Activated CD8-positive, alpha-beta memory T cell treated with anti-CD3 and anti-CD28 coated beads, Interleukin-2, amount 50 U/mL, for 4 hours (primary cell): ENCODE data around the gene GPBAR1.

ENCODE experiments used
- DNase-seq: peaks from one replicate; pipeline ENCODE4 v3.0.0-alpha.2; 2020

Gene GPBAR1

DNA sequence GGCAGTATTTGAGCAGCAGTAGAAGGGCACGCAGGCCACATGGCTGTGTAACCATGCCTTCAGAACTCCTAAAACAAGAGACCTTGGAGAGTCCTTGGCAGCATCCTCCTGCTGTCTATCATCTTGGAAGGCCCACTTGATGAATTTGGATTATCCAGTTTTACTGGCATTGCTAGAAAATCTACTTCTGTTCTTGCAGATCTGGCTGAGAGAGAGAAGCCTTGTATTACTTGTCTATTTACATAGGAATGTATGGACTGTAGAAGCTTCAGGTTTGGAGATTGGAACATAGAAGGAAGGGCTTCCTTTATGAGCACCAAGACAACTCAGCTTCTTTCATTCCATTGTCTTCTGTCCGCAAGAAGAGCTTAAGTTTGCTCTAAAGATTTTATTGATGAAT is 16.1 kb upstream of the GPBAR1 start:
- no peak for DNase-seq

GRCh38 chr2:218245214-218245613 is 15.6 kb upstream of the GPBAR1 start:
- no peak for DNase-seq

- no peak for DNase-seq
Measured at GRCh38 chr2:218249691-218250090, 11.1 kb upstream of the GPBAR1 start.

DNA sequence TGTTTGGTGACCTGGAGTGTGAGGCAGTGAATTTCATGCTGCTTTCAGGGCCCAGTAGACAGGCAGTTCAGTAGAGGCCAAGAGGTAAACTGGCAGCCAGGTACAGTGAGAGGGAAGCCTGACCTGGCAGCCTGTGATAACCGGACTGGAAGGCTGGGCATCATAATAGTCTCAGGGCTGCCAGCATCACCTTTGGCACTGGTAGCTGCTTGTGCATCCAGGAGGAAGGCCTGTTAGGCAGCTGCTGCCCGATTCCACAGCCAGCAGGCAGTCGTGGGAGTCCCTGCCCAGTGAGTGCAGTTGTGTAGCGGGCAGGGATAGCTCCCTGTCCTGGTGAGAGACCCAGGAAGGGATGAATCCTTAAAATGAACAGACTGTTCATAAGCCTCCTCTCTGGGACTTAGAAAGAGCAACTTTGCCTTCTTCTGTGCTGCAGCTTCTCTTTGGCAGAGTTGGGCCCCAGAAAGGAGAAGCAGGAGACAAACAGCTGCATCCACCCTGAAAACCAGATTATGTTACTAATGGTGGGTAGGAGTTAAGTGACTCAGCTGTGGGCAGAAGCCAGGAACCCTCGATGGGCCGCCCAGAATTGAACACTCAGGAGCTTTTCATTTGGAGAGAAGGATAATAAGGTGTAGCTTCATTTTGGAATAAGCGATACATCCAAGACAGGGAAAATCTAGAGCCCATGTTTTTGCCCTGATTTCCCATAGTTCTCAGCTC is 8.1 kb upstream of the GPBAR1 start:
- no peak for DNase-seq

GRCh38 chr2:218253232-218253625 is 7.6 kb upstream of the GPBAR1 start:
- no peak for DNase-seq

GRCh38 chr2:218255446-218255845 is 5.4 kb upstream of the GPBAR1 start:
- DNase-seq: no peak

DNA sequence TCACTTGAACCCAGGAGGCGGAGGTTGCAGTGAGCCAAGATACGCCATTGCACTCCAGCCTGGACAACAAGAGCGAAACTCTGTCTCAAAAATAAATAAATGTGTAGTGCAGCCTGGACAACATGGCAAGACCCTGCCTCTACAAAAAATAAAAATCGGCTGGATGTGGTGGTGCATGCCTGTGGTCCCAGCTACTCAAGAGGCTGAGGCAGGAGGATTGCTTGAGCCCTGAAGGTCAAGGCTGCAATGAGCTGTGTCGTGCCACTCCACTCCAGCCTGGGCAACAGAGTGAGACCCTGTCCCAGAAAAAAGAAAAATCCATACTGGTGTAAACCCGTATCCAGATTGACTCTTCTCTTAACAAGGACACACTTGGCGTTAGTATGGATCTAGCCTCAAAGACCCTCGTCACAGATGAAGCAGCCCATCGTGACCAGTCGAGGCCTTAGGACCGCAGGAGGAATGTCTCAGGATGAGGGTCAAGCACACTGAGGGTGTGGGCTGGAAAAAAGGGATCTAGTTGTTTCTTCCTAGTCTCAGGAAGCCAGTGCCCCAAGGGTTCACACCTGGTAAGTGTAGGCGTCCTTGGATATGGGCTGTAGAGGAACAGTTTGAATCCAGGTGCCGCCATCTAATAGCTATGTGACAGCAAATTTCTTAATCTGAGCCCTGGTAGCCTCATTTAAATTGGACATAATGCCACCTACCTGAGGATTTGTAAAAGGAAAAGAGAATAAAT is 4.0 kb upstream of the GPBAR1 start:
- no peak for DNase-seq

GRCh38 chr2:218257390-218257981 is 3.3 kb upstream of the GPBAR1 start:
- DNase-seq: peak; percentile 71

GRCh38 chr2:218259099-218259961 is 1.5 kb upstream of the GPBAR1 start:
- DNase-seq: no peak

GRCh38 chr2:218260166-218260565 is 649 bp upstream of the GPBAR1 start:
- no peak for DNase-seq

DNA sequence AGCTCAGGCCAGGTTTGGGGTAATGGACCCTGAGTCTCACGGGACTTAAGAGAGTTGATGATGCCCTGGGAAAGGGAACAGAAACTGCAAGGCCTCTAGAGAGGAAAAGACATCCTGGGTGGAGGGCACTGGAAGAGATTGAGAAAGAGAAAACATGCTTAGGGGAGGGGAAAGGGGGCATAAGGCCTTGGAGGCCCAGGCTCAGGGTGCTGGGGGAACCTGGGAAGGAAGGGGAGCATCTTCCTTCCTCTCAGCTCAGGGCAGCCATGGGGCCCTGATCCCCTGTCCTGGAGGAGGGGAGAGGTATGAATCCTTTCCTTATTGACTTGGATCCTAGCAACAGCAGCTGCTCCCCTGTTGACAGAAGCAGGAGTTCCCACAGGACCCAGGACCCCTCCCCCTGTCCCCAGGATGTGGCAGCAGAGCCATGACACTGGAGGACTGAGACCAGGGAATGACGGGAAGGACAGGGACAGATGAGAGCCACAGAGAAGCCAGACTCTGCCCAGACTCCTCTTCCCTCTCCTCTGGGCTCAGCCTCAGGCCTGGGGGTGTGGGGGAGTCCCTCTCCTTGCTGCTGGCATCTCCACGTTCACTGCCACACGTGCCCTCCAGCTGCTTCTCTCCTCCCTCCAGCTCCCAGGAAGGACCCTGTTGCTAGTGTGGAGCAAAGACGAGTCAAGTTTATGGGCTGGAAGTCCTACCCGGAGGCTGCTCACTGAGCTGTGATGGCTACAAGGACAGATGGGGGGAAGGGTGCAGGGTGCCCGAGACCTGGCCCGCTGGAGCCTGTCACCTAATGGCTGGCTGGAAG is 815 bp downstream of the GPBAR1 start:
- no peak for DNase-seq

GRCh38 chr2:218262237-218262600 is 1.4 kb downstream of the GPBAR1 start:
- no peak for DNase-seq

DNA sequence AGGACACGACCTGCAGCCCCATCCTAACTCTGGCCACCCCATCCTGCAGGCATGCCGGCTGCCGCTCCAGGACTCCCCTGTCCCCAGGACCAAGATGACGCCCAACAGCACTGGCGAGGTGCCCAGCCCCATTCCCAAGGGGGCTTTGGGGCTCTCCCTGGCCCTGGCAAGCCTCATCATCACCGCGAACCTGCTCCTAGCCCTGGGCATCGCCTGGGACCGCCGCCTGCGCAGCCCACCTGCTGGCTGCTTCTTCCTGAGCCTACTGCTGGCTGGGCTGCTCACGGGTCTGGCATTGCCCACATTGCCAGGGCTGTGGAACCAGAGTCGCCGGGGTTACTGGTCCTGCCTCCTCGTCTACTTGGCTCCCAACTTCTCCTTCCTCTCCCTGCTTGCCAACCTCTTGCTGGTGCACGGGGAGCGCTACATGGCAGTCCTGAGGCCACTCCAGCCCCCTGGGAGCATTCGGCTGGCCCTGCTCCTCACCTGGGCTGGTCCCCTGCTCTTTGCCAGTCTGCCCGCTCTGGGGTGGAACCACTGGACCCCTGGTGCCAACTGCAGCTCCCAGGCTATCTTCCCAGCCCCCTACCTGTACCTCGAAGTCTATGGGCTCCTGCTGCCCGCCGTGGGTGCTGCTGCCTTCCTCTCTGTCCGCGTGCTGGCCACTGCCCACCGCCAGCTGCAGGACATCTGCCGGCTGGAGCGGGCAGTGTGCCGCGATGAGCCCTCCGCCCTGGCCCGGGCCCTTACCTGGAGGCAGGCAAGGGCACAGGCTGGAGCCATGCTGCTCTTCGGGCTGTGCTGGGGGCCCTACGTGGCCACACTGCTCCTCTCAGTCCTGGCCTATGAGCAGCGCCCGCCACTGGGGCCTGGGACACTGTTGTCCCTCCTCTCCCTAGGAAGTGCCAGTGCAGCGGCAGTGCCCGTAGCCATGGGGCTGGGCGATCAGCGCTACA is 2.1 kb downstream of the GPBAR1 start:
- no peak for DNase-seq

DNA sequence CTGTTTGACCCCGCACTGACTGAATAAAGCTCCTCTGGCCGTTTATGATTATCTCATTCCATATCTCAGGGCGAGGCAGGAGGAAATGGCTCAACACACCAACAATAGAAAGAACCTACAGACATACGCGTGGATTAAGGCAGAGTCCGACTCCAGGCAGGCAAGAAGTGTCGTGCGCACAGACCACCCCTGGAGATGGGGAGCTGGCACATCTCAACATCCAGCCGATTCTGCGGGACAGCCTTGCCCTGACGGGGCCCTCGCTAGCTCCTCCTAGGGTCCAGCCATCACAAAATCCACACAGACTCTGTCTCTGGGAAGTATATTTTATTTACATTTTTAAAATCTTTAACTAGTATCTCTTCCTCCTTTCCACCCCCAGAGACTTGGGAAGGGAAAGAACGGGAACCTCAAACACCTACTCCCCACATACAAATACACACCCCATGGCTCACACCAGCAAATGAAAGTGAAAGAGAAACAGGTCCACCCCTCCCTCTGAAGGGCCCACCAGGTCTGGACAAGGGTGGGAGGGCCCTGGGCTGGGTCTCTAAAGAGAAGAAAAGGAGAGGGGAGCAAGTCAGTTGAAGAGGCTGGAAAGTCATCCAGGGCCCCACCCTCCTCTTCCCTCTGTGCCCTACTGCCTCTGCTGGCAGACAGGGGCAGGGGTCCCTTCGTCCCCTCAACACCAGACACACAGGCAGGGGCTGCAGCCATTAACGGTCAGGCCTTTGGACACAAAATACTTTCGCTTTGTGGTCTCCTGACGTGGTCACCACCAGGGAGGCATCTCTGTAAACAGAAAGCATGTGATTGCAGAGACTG is 3.2 kb downstream of the GPBAR1 start:
- no peak for DNase-seq

GRCh38 chr2:218264773-218265561 is 4.2 kb downstream of the GPBAR1 start:
- DNase-seq: no peak

- DNase-seq: no peak
Measured at GRCh38 chr2:218265626-218266025, 4.8 kb downstream of the GPBAR1 start.

DNA sequence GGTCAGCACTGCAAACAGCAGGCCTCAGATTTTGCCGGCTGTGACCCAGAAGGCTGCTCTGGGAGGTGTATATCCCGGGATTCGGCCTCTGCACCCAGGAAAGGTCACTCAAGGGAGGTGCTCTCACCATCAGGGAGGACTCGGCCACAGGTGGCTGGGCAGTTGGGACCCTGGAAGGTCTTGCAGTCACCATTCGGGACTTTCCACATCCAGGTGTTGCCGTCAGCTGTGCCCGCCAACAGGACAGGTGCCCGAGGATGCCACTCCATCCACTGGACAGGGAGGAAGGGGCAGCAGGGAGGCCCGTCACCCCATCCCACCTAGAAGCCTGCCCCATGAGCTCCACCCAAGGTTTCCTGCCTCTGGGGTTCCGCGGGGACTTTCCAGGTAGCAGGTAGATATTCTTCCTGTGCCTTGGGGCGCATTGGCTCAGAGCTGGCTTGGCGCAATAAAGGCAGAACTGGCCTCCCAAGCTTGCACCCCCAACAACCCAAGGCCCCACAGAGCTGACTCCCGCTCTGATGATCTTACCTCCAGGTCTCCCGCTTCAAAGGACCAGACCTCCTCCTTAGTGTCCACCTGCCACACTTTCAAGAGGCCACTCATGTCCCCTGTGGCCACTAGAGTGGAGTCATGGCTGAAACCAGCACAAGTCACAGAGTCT is 5.6 kb downstream of the GPBAR1 start:
- no peak for DNase-seq

GRCh38 chr2:218267259-218267658 is 6.4 kb downstream of the GPBAR1 start:
- DNase-seq: no peak
